GM13976 (cell line): ENCODE measurements around the gene KCNJ5.

Source experiments
- DNase-seq: peaks from one replicate; pipeline ENCODE4 v3.0.0; 2012; ENCODE audit warnings: low spot score
- CTCF ChIP-seq: IDR thresholded peaks from 2 replicates; pipeline ENCODE4 v1.5.1; 2012; ENCODE audit warnings: borderline replicate concordance, mild to moderate bottlenecking; ENCODE audit not compliant: insufficient read depth; ENCODE audit errors: extremely low read depth, missing control alignments, control extremely low read depth
- in situ Hi-C: fragments of 300-500 bp; cut with MboI; formaldehyde crosslinking; loops from one replicate; pipeline ENCODE4 v1.12.0; 2022; ENCODE audit warnings: low sequenced_read_pairs, mixed read lengths, inconsistent platforms; ENCODE audit not compliant: unreplicated experiment

The KCNJ5 gene

GRCh38 chr11:128937480-128937879 lies 46.3 kb downstream of the KCNJ5 start:
- no peak for DNase-seq
- no peak for TF ChIP-seq CTCF
- in situ Hi-C loops: no loop called here

GRCh38 chr11:128938156-128938885 lies 47.2 kb downstream of the KCNJ5 start:
- no peak for DNase-seq
- TF ChIP-seq CTCF: no peak
- in situ Hi-C loops: no loop called here

GRCh38 chr11:128939591-128939990 lies 48.4 kb downstream of the KCNJ5 start:
- in situ Hi-C loops: no loop called here
- DNase-seq: no peak
- no peak for TF ChIP-seq CTCF

GRCh38 chr11:128940156-128940555 lies 49.0 kb downstream of the KCNJ5 start:
- TF ChIP-seq CTCF: no peak
- in situ Hi-C loops: no loop called here
- DNase-seq: no peak

- in situ Hi-C loops: no loop called here
- DNase-seq: no peak
- no peak for TF ChIP-seq CTCF
These were observed 49.4 kb downstream of the KCNJ5 start for GRCh38 chr11:128940603-128941002.

GRCh38 chr11:128941110-128941509 lies 50.0 kb downstream of the KCNJ5 start:
- no peak for DNase-seq
- TF ChIP-seq CTCF: no peak
- in situ Hi-C loops: no loop called here

GRCh38 chr11:128941573-128942271 lies 50.6 kb downstream of the KCNJ5 start:
- DNase-seq: no peak
- in situ Hi-C loops: no loop called here
- no peak for TF ChIP-seq CTCF
